Measurements from ENCODE around the gene CDK4. TPM values are rescaled to one million over a fixed set of nuclear protein-coding genes. Genes with fewer than 3 reads are reported as not detected.

The CDK4 gene
- polyA plus RNA-seq, 1 donor (not counting 4 experiments of a cell fraction or from before 2014, with no cell fraction given): 146 TPM

- dilution Hi-C loops (cut with MboI; ENCODE audit: extremely low pct_ligation_motif_present, low sequenced_read_pairs): no loop called here
- no peak overlapping the region for H3K4me3 ChIP-seq (ENCODE audit: control insufficient read depth in 2 of 3, extremely low read depth in 1 of 3, insufficient read depth in 2 of 3, low read depth in 1 of 3, low read length in 3 of 3)
- TF ChIP-seq EZH2 (IDR thresholded peaks at IDR 0.05; ENCODE audit: low read length): no peak
- TF ChIP-seq, protein P1, sequence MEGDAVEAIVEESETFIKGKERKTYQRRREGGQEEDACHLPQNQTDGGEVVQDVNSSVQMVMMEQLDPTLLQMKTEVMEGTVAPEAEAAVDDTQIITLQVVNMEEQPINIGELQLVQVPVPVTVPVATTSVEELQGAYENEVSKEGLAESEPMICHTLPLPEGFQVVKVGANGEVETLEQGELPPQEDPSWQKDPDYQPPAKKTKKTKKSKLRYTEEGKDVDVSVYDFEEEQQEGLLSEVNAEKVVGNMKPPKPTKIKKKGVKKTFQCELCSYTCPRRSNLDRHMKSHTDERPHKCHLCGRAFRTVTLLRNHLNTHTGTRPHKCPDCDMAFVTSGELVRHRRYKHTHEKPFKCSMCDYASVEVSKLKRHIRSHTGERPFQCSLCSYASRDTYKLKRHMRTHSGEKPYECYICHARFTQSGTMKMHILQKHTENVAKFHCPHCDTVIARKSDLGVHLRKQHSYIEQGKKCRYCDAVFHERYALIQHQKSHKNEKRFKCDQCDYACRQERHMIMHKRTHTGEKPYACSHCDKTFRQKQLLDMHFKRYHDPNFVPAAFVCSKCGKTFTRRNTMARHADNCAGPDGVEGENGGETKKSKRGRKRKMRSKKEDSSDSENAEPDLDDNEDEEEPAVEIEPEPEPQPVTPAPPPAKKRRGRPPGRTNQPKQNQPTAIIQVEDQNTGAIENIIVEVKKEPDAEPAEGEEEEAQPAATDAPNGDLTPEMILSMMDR (optimal IDR thresholded peaks at IDR 0.05 in 1 of 3, IDR thresholded peaks at IDR 0.05 in 1 of 3, conservative IDR thresholded peaks at IDR 0.05 in 1 of 3; ENCODE audit: extremely low read depth in 1 of 3, insufficient read depth in 2 of 3, low read length in 3 of 3): no peak
Observed at GRCh38 chr12:57780284-57780897, 28.3 kb upstream of the CDK4 start.

DNA sequence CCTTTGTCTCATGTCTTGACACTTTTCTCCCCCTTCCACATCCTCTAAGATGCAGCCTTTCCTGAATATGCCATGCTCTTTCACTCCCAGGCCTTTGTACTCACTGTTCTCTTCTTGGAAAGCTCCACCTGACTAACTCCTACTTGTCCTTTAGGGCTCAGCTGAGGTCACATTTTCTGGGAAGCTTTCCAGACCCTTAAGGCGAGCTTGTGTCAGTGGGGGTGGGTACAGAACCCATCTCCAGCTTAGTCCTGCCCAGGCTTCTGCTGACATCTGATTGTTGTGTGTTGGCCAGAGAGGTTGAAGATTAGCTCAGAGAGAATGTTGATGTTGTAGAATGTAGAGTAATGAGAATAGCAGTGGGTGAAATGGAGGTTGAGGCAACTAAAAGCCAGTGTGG lies 27.6 kb upstream of the CDK4 start:
- Histone ChIP-seq H3K27ac (ENCODE audit: control insufficient read depth, insufficient read depth, low read length) (no peak overlapping the region), H3K4me3 (ENCODE audit: control insufficient read depth in 2 of 3, extremely low read depth in 1 of 3, insufficient read depth in 2 of 3, low read depth in 1 of 3, low read length in 3 of 3) (no peak overlapping the region), H2AFZ (ENCODE audit: control insufficient read depth, low read length) (no peak overlapping the region), H3K4me2 (ENCODE audit: control insufficient read depth, extremely low read depth, insufficient read depth, low read depth, low read length) (no peak overlapping the region), H3K79me2 (ENCODE audit: control insufficient read depth, insufficient read depth, low read length) (peaks cover 16% of the 10 kb centered on the region), H3K4me1 (ENCODE audit: control insufficient read depth, extremely low read depth, insufficient read depth, low read length) (peaks cover 8% of the 10 kb centered on the region), H3K9me1 (ENCODE audit: control insufficient read depth, extremely low read depth, insufficient read depth, low read length) (no peaks in the 10 kb centered on the region), H3K9me3 (ENCODE audit: control insufficient read depth, low read depth, low read length) (no peaks in the 10 kb centered on the region), H3K27me3 (ENCODE audit: control insufficient read depth, extremely low read depth, insufficient read depth, low read length) (no peaks in the 10 kb centered on the region), H4K20me1 (ENCODE audit: control insufficient read depth, extremely low read depth, insufficient read depth, low read length) (no peaks in the 10 kb centered on the region), H3K36me3 (ENCODE audit: control insufficient read depth in 2 of 2, extremely low read depth in 1 of 2, insufficient read depth in 2 of 2, low read length in 2 of 2) (peaks cover 5 to 11% of the 10 kb centered on the region in 2 experiments), H3K9ac (ENCODE audit: control insufficient read depth, extremely low read depth, insufficient read depth, low read length) (no peak overlapping the region)
- no peak for TF ChIP-seq EZH2 (IDR thresholded peaks at IDR 0.05; ENCODE audit: low read length)
- TF ChIP-seq, protein P1 (optimal IDR thresholded peaks at IDR 0.05 in 1 of 3, IDR thresholded peaks at IDR 0.05 in 1 of 3, conservative IDR thresholded peaks at IDR 0.05 in 1 of 3; ENCODE audit: extremely low read depth in 1 of 3, insufficient read depth in 2 of 3, low read length in 3 of 3): no peak
- FAIRE-seq (no peak), DNase-seq (ENCODE audit: low read depth, low spot score) (no peak)
- dilution Hi-C loops (cut with MboI; ENCODE audit: extremely low pct_ligation_motif_present, low sequenced_read_pairs): no loop called here

More at GRCh38 chr12:57780284-57780897, 28.3 kb upstream of the CDK4 start:
- FAIRE-seq: no peak
- Histone ChIP-seq H4K20me1 (ENCODE audit: control insufficient read depth, extremely low read depth, insufficient read depth, low read length) (no peaks in the 10 kb centered on the region), H3K79me2 (ENCODE audit: control insufficient read depth, insufficient read depth, low read length) (peaks cover 16% of the 10 kb centered on the region), H3K9me3 (ENCODE audit: control insufficient read depth, low read depth, low read length) (no peaks in the 10 kb centered on the region), H3K9me1 (ENCODE audit: control insufficient read depth, extremely low read depth, insufficient read depth, low read length) (no peaks in the 10 kb centered on the region), H2AFZ (ENCODE audit: control insufficient read depth, low read length) (no peak overlapping the region), H3K9ac (ENCODE audit: control insufficient read depth, extremely low read depth, insufficient read depth, low read length) (no peak overlapping the region), H3K27me3 (ENCODE audit: control insufficient read depth, extremely low read depth, insufficient read depth, low read length) (no peaks in the 10 kb centered on the region), H3K4me1 (ENCODE audit: control insufficient read depth, extremely low read depth, insufficient read depth, low read length) (peaks cover 8% of the 10 kb centered on the region), H3K36me3 (ENCODE audit: control insufficient read depth in 2 of 2, extremely low read depth in 1 of 2, insufficient read depth in 2 of 2, low read length in 2 of 2) (peaks cover 3 to 11% of the 10 kb centered on the region in 2 experiments), H3K4me2 (ENCODE audit: control insufficient read depth, extremely low read depth, insufficient read depth, low read depth, low read length) (no peak overlapping the region), H3K27ac (ENCODE audit: control insufficient read depth, insufficient read depth, low read length) (no peak overlapping the region)
- no peak for DNase-seq (ENCODE audit: low read depth, low spot score)
